HG02571 (cell line): ENCODE data around the gene TCAF1.
"Not testable (repeated sequence)": the region's sequence is repeated elsewhere in the genome, so short reads cannot be mapped to it uniquely, and the experiment has no call there.

ENCODE experiments used
- ATAC-seq: cut with Tn5 transposase; IDR thresholded peaks from one replicate; pipeline ENCODE4 v1.9.1; 2021; ENCODE audit warnings: mild to moderate bottlenecking, moderate library complexity; ENCODE audit not compliant: unreplicated experiment

The TCAF1 gene

DNA sequence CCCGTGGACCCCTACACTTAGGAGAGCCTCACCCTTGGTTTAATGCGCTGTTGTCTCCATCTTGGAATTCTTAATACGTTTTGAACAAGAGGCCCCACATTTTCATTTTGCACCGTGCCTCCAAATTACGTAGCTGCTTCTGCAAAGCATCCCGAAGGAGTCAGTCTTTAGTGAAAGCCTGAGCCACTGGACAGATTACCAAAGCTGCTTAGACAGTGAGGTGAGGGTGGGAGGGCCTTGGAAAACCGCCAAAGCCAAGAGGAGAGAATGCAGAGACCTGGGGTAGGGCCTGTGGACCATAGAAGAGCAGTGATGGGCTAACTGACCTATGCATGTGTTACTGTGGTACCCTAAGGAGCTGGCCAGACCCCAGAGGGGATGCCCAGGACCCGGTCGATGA is 4.2 kb upstream of the TCAF1 start:
- ATAC-seq, result no peak

DNA sequence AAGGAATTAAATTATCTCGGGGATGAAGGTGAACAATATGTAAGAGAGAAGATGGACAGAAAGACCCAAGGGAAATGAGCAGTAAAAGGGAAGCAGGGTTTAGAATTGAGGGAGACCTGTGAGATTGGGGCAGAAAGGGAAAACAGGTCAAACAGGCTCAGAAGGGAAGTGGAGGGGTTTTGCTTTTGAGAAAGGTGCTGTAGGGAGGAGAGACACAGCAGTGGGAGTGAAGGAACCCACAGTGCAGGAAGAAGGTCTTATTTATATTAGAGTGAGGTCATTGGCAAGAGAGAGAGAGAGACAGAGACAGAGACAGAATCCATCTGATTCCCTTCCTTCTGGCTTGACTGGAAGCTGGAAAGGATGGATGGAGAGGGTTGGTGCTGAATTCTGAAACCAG is 3.5 kb upstream of the TCAF1 start:
- no peak for ATAC-seq

DNA sequence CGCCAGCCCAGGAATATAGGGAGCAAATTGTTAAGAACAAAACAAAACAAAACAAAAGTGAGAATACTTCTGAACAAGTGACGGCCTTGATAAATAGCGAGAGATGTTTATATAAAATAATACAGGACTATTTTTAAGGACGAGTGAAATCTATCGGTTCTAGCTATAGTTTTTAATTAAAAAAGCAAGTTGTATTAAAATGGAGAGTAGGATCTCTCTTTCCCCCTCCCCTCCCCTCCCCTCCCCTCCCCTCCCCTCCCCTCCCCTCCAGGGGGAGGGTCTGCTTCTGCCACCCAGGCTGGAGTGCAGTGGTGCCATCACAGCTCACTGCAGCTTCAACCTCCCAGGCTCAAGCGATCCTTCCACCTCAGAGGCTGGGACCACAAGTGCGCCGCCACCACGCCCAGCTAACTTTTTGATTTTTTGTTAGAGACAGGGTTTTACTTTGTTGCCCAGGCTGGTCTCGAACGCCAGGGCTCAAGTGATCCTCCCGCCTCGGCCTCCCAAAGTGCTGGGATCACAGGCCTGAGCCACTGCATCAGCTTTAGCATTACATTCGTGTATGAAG is 440 bp upstream of the TCAF1 start:
- no peak for ATAC-seq

DNA sequence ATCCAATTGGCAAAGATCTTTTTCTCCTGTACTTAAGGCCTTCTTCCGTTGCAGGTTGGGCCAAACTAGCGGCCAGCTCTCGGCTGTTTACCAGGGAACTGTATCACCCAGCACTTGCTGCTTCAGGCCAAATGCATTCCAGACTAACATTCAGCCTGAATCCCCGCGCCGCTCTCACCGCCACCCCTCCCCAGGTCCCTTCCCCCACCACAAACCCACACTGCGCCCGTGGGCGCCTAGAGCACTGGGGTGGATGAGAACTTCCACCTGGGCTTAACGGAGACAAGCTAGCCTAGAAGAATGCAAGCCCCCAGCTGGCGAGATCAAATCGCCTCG is 676 bp downstream of the TCAF1 start:
- no peak for ATAC-seq

DNA sequence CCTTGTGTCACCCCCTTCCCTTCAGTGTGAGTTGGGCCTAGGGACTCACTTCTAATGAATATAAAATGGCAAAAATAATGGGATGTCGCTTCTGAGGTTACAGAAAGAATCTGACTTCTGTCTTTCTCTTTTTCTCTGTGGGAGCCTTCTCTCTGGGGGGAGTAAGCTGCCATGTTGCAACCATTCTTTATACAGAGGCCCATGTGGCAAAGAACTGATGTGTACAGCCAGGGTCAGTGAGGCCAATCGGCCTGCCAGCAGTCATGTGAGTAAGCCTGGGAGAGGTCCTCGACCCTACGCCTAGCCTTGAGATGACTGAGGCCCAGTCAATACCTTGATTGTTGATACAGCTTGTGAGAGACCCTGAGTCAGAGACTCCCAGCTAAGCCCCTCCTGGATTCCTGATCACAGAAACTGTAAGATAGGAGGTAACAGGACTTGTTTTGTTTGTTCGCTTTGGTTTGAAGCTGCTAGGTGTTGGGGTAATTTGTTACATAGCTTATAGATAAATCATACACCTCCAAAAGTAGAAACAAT is 1.7 kb downstream of the TCAF1 start:
- no peak for ATAC-seq

DNA sequence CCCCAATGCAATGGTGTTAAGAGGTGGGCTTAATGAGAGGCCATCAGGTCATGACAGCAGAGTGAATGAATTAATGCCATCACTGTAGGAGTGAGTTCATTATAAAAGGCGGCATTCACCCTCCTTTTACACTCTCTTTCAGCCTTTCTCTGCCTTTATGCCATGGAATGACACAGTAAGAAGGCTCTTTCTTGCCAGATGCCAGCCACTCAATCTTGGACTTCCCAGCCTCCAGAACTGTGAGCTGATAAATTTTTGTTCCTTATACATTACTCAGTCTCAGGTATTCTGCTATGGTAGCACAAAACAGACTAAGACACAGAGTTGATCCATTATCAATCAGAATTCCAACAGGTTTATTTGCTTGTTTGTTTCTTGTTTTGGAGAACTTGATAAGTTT is 3.2 kb downstream of the TCAF1 start:
- ATAC-seq, result no peak

- no peak for ATAC-seq
Measured at GRCh38 chr7:143896667-143897066, 5.3 kb downstream of the TCAF1 start.

GRCh38 chr7:143892527-143893300 is 9.3 kb downstream of the TCAF1 start:
- peak; percentile 98 for ATAC-seq

DNA sequence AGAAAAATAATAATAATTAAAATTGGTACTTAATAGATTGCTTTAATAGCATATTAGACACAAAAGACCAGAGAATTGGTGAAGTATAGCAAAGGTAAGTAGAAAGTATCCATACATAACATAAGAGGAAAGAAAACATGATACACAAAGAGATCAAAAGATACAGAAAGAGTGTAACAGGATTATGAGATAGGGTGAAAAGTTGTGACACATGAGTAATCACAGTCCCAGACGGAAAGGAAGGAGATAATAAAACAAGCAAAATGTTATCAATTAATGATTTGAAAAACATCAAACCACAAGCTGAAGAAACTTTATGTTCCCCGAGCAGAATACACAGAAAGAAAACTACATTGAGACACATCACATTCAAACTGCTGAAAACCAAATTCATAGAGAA is 10.5 kb downstream of the TCAF1 start:
- no peak for ATAC-seq

- no peak for ATAC-seq
Measured at GRCh38 chr7:143890558-143890957, 11.4 kb downstream of the TCAF1 start.

- no peak for ATAC-seq
Measured at GRCh38 chr7:143889068-143889467, 12.9 kb downstream of the TCAF1 start.

DNA sequence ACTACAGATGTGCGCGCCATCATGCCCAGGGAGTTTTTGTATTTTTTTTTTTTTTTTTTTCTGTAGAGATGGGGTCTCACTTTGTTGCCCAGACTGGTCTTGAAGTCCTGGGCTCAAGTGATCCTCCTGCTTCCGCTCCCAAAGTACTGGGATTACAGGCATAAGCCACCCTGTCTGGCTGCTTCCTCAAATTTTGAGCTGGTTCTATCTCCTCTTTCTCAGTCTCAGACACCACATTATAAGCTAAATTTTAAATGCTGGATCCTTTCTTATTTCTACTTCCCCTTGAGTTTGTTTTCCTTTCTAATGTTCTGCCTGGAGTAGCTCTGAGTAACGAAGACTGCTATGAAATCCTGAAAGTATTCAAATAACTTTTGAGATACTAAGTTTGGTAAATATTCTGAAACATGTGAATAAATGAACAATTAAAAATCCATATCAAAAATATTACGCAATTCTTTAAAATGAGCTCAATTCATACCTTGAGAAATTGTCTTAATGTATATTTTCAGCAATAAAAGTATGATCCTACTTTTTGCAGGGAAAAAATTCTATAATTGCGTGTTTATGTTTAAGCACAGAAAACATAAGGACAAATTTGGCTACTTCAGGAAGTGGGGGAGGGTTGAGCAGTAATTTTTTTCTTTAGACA is 15.0 kb downstream of the TCAF1 start:
- no peak for ATAC-seq

GRCh38 chr7:143885951-143886350 is 16.0 kb downstream of the TCAF1 start:
- ATAC-seq, result no peak

DNA sequence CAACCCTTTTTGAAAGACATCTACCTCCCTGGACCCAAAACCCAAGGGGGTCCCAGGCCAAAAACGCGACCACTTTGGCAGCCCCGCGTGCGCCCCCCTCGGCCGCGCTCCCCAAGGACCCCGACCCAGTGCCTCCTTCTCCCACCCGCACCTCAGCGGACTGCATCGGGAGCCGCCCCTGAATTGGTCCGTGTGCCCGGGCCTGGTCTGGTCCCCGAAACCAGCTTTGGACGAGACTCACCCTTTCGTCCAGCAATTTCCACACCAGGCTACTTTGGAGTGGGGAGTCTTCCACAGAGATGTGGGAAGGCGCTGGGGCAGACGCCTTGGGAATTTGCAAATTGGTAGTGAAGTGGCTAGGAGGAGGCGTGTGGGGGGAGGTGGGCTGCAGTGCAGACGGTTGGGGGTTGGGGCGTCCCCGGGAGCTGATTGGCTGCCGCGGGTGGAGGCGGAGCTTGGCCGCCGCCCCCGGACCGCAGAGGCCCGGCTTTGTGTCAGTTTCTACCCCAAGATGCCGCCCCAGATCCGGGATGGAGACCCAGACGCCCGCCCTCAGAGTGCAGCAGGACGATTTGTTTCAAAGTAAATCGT is 16.9 kb downstream of the TCAF1 start:
- ATAC-seq, result peak; percentile 90

- ATAC-seq, result no peak
Measured at GRCh38 chr7:143884241-143884968, 17.6 kb downstream of the TCAF1 start.

DNA sequence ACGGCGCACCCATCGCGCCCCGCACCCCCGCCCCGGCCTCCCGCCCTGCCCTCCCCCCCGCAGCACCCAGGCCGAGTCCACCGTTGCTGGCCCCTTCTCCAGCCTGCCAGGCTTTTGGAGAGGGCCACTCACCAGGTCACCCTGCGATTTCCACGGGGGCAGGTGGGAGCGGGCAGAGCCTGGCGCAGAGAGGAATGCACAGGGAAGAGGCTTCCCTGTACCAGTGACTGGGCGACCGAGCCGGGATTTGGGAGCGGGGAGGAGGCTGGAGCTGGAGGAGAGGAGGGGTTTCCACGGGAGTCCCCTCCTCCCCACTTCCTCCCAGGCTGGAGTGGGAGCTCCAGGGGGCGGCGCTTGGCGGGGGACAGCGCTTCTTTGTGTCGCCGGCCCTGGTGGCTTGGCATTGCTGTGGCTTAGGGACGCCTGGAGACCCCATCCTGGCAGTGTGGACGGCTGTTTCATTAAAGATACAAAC is 19.3 kb downstream of the TCAF1 start:
- ATAC-seq, result no peak

DNA sequence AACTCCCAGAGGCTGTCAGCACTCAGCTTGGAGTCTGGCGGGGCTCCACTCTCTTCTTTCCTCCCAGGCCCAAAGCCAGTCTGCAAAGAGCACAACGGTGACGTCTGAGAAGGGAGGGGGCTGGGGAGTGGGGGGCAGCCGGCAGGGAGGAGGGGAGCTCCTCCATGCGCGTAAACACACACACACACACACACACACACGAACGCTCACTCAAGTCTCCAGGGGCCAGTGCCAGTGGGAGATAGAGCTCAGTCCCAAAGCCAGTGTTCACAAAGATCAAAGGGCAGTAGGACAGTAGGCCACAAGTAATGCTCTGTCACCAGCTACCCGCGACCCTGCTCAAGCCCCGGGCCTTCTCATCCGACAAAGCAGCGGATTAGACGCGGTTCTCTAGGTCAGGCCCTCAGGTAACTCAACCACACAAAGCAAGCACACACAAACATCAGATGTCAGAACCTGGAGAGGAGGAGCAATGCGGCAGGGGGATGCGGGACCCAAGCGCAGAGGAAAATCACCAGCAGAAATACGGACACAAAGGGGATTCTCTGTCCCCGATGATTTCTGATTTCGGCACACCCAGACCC is 19.9 kb downstream of the TCAF1 start:
- no peak for ATAC-seq

- ATAC-seq, result no peak
Measured at GRCh38 chr7:143878884-143879283, 23.1 kb downstream of the TCAF1 start.

- no peak for ATAC-seq
Measured at GRCh38 chr7:143877098-143877497, 24.9 kb downstream of the TCAF1 start.

GRCh38 chr7:143876218-143876617 is 25.8 kb downstream of the TCAF1 start:
- ATAC-seq, result no peak

DNA sequence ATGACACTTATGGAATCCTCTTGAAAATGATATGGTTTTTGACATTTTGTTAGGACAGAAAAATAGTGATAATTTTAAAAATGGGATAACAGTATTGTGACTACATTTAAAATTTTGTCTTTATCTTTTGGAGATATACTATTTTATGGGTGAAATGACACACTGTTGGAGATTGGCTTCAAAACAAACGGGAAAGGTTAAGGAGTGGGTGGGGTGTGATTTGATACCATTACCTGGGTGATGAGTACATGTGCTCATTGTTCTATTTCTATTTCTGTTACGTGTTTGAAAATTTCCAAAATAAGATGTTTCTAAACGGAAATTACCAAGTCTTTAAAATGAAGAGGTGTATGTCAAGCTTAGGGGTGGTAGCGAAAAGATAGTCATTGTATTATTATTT is 28.7 kb downstream of the TCAF1 start:
- not testable (repeated sequence) for ATAC-seq
